Measurements from ENCODE around the gene ABCC2.

DNA sequence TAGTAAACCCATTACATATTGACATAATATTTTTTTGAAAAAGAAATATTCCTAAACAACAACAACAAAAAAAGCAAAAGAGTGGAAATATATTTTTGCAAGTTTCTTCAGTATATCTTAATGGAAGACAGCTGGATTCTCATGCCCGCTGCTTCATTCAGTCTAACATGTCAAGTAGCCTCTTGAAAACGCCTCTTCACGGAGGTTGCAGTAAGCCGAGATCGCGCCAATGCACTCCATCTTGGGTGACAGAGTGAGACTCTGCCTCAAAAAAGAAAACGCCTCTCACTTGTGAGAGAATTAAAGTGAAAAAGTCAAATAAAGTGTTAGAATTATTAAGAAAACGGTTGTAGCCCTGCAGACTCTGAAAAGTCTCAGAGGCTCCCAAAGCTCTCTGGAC lies 49.1 kb upstream of the ABCC2 start:
- no peak for TF ChIP-seq MTA3 (IDR thresholded peaks at IDR 0.05; ENCODE audit: borderline replicate concordance)
- TF ChIP-seq TOE1 (IDR thresholded peaks at IDR 0.05; ENCODE audit: borderline replicate concordance) = no peak
- TF ChIP-seq TOE1 (CRISPR knock-in tag; IDR thresholded peaks at IDR 0.05; ENCODE audit: borderline replicate concordance, low read depth) = no peak
- no peak for TF ChIP-seq HDAC6 (IDR thresholded peaks at IDR 0.05; ENCODE audit: low read depth, low read length)
- no peak for TF ChIP-seq MAZ (CRISPR knock-in tag; conservative IDR thresholded peaks at IDR 0.05 in 1 of 2, IDR thresholded peaks at IDR 0.05 in 1 of 2)
- TF ChIP-seq BRCA1 (IDR thresholded peaks at IDR 0.05) = no peak
- TF ChIP-seq BRCA1 (CRISPR knock-in tag; IDR thresholded peaks at IDR 0.05) = no peak
- TF ChIP-seq, protein P1, sequence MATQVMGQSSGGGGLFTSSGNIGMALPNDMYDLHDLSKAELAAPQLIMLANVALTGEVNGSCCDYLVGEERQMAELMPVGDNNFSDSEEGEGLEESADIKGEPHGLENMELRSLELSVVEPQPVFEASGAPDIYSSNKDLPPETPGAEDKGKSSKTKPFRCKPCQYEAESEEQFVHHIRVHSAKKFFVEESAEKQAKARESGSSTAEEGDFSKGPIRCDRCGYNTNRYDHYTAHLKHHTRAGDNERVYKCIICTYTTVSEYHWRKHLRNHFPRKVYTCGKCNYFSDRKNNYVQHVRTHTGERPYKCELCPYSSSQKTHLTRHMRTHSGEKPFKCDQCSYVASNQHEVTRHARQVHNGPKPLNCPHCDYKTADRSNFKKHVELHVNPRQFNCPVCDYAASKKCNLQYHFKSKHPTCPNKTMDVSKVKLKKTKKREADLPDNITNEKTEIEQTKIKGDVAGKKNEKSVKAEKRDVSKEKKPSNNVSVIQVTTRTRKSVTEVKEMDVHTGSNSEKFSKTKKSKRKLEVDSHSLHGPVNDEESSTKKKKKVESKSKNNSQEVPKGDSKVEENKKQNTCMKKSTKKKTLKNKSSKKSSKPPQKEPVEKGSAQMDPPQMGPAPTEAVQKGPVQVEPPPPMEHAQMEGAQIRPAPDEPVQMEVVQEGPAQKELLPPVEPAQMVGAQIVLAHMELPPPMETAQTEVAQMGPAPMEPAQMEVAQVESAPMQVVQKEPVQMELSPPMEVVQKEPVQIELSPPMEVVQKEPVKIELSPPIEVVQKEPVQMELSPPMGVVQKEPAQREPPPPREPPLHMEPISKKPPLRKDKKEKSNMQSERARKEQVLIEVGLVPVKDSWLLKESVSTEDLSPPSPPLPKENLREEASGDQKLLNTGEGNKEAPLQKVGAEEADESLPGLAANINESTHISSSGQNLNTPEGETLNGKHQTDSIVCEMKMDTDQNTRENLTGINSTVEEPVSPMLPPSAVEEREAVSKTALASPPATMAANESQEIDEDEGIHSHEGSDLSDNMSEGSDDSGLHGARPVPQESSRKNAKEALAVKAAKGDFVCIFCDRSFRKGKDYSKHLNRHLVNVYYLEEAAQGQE (IDR thresholded peaks at IDR 0.05; ENCODE audit: borderline replicate concordance) = no peak
- TF ChIP-seq, protein P1 (CRISPR knock-in tag; IDR thresholded peaks at IDR 0.05; ENCODE audit: low read depth) = no peak
- TF ChIP-seq TAF1 (IDR thresholded peaks at IDR 0.05; ENCODE audit: control insufficient read depth, extremely low read depth, insufficient read depth, low read length, severe bottlenecking) = no peak
- TF ChIP-seq, protein P2, sequence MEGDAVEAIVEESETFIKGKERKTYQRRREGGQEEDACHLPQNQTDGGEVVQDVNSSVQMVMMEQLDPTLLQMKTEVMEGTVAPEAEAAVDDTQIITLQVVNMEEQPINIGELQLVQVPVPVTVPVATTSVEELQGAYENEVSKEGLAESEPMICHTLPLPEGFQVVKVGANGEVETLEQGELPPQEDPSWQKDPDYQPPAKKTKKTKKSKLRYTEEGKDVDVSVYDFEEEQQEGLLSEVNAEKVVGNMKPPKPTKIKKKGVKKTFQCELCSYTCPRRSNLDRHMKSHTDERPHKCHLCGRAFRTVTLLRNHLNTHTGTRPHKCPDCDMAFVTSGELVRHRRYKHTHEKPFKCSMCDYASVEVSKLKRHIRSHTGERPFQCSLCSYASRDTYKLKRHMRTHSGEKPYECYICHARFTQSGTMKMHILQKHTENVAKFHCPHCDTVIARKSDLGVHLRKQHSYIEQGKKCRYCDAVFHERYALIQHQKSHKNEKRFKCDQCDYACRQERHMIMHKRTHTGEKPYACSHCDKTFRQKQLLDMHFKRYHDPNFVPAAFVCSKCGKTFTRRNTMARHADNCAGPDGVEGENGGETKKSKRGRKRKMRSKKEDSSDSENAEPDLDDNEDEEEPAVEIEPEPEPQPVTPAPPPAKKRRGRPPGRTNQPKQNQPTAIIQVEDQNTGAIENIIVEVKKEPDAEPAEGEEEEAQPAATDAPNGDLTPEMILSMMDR (IDR thresholded peaks at IDR 0.05 in 2 of 3, conservative IDR thresholded peaks at IDR 0.05 in 1 of 3; ENCODE audit: insufficient read depth in 2 of 3, low read depth in 1 of 3, low read length in 3 of 3) = no peak
